Mucosa of descending colon (tissue), 3 donors: ENCODE measurements around the gene MARK2. TPM values are rescaled to one million over a fixed set of nuclear protein-coding genes. Genes with fewer than 3 reads are reported as not detected.

Experiments
- ATAC-seq: fragments of 200-7000 bp; cut with Tn5 transposase; one replicate; pipeline ENCODE4 v1.9.1; 2020; ENCODE audit warnings: mild to moderate bottlenecking, moderate library complexity
- DNase-seq, 3 donors: peaks; one replicate each; pipeline ENCODE4 v3.0.0-alpha.2; 2020
- H3K36me3 ChIP-seq: fragments of 200-600 bp; one replicate; pipeline ENCODE4 v1.8.0; 2021; ENCODE audit warnings: low read depth, mild to moderate bottlenecking
- H3K4me1 ChIP-seq: fragments of 200-600 bp; one replicate; pipeline ENCODE4 v1.8.0; 2021; ENCODE audit warnings: low read depth, mild to moderate bottlenecking
- H3K4me3 ChIP-seq: fragments of 200-600 bp; one replicate; pipeline ENCODE4 v1.8.0; 2021; ENCODE audit warnings: mild to moderate bottlenecking
- H3K9me3 ChIP-seq: fragments of 200-600 bp; one replicate; pipeline ENCODE4 v1.8.0; 2021; ENCODE audit warnings: mild to moderate bottlenecking
- CTCF ChIP-seq: fragments of 200-600 bp; IDR thresholded peaks from one replicate; pipeline ENCODE4 v1.8.0; 2022; ENCODE audit warnings: antibody characterized with exemption, mild to moderate bottlenecking
- intact Hi-C, 2 donors: fragments of 100-400 bp; cut with DNase I in 1 of 2; cut with micrococcal nuclease in 1 of 2; formaldehyde crosslinking; loops; one replicate each; pipeline versions ENCODE4 v1.11.0 to v1.11.1; 2022; cut with DNase I, micrococcal nuclease
- total RNA-seq, 3 donors: library from RNA; stranded (reverse); fragmentation: NEBNext Ultra II Directional in 2 of 3; extraction: Animal tissue kit (Norgen Biotek cat#: 25700) in 2 of 3; gene quantifications; one replicate each; pipeline versions ENCODE4 v1.2.1 to v1.2.4, GENCODE V29; 2021 to 2023
- donor health status: DM: no; HTN: no; CAD: no; lungs with moderate emphysema.
- donor health status: DM: no; HTN: no; CAD: no.
- donor health status: DM: no; HTN: yes; CAD: no.

Gene MARK2
- total RNA-seq, 3 donors from 2014 or later: 71.9 to 111 (median 94.5) TPM

GRCh38 chr11:63908631-63909401 lies 69.9 kb downstream of the MARK2 start:
- no peak for DNase-seq
- peaks cover 9% of the 10 kb centered on the region for H3K36me3 ChIP-seq
- H3K4me3 ChIP-seq: no peak overlapping the region
- intact Hi-C loops: no loop called here
- TF ChIP-seq CTCF: no peak
- no peak for ATAC-seq
- no peaks in the 10 kb centered on the region for H3K9me3 ChIP-seq
- H3K4me1 ChIP-seq: no peaks in the 10 kb centered on the region

- ATAC-seq: no peak
- no peaks in the 10 kb centered on the region for H3K4me1 ChIP-seq
- no peak overlapping the region for H3K4me3 ChIP-seq
- H3K36me3 ChIP-seq: peaks cover 4% of the 10 kb centered on the region
- no peaks in the 10 kb centered on the region for H3K9me3 ChIP-seq
- intact Hi-C loops: no loop called here
- no peak for TF ChIP-seq CTCF
- no peak for DNase-seq
These were observed 70.9 kb downstream of the MARK2 start for GRCh38 chr11:63909591-63910506.

- TF ChIP-seq CTCF: no peak
- H3K4me1 ChIP-seq: peaks cover 1% of the 10 kb centered on the region
- DNase-seq (no peak), ATAC-seq (no peak)
- no peak overlapping the region for H3K4me3 ChIP-seq
- peaks cover 4% of the 10 kb centered on the region for H3K36me3 ChIP-seq
- H3K9me3 ChIP-seq: no peaks in the 10 kb centered on the region
- intact Hi-C loops: no loop called here
These were observed 71.8 kb downstream of the MARK2 start for GRCh38 chr11:63910675-63911074.

GRCh38 chr11:63911440-63911839 lies 72.5 kb downstream of the MARK2 start:
- DNase-seq (no peak), ATAC-seq (no peak)
- H3K4me1 ChIP-seq: peaks cover 9% of the 10 kb centered on the region
- no peak overlapping the region for H3K4me3 ChIP-seq
- intact Hi-C loops: no loop called here
- peaks cover 4% of the 10 kb centered on the region for H3K36me3 ChIP-seq
- TF ChIP-seq CTCF: no peak
- no peaks in the 10 kb centered on the region for H3K9me3 ChIP-seq

GRCh38 chr11:63911876-63912275 lies 73.0 kb downstream of the MARK2 start:
- Histone ChIP-seq H3K4me1 (peaks cover 10% of the 10 kb centered on the region), H3K4me3 (no peak overlapping the region), H3K9me3 (no peaks in the 10 kb centered on the region), H3K36me3 (peaks cover 4% of the 10 kb centered on the region)
- TF ChIP-seq CTCF: no peak
- intact Hi-C loops: no loop called here
- DNase-seq: no peak
- ATAC-seq: no peak
